ENCODE measurements around the gene NMNAT3.

NMNAT3 gene

DNA sequence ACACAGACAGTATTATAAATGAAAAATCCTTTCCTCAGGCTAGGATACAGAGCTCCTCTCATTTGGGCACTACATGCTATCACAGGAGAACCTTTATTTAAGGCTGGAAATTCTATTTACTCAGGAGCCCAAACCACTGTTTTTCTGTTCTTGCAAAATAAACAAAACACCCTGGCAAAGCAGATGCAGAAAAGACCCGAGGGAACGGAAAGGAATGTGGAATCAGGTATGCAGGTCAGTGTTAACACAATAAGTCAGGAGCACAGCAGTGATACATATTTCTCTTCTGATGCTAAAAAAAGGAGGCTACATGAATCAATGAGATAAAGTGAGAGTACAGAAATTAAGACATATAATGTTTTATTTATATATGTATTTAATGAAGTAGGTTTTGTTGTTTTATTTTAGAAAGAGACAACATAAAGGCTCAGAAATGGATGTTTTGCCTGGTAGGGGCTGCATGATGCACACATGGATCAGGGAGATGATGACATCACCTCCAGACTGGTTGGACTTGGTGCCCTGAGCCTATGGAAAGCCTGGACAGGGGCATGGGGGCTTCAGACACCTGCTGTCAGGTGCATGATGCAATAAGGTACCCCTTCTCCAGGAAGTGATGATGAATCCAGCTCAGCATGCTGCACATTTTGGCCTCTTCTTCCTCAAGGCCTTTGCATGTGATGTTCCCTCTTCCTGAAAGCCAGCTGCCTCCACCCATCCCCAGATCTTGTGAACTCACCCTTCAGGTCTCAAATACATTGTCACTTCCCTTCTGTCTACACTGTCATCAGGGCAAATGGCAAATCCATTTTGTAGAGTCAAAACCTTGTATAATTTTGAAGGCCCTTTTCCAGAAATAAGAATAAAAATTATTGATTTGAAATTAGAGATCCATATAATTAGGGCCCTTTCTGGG is 119.2 kb downstream of the NMNAT3 start:
- TF ChIP-seq BACH2 (CRISPR knock-in tag; IDR thresholded peaks at IDR 0.05; ENCODE audit: borderline replicate concordance) (no peak), SNAI2 (CRISPR knock-in tag; IDR thresholded peaks at IDR 0.05) (no peak), ISL1 (CRISPR knock-in tag; IDR thresholded peaks at IDR 0.05) (no peak), OSR1 (CRISPR knock-in tag; IDR thresholded peaks at IDR 0.05) (no peak), PPARA (CRISPR knock-in tag; IDR thresholded peaks at IDR 0.05; ENCODE audit: borderline replicate concordance) (no peak), TCF4 (CRISPR knock-in tag; IDR thresholded peaks at IDR 0.05; ENCODE audit: borderline replicate concordance) (no peak), ZNF565 (CRISPR knock-in tag; conservative IDR thresholded peaks at IDR 0.05; ENCODE audit: low read depth) (no peak), ZNF8 (CRISPR knock-in tag; IDR thresholded peaks at IDR 0.05) (no peak), ZC3H10 (CRISPR knock-in tag; IDR thresholded peaks at IDR 0.05) (no peak), ZFP30 (CRISPR knock-in tag; IDR thresholded peaks at IDR 0.05) (no peak), ESRRG (CRISPR knock-in tag; IDR thresholded peaks at IDR 0.05) (no peak), ZFP3 (CRISPR knock-in tag; IDR thresholded peaks at IDR 0.05) (no peak), TOX (CRISPR knock-in tag; IDR thresholded peaks at IDR 0.05; ENCODE audit: borderline replicate concordance) (no peak), CSDC2 (CRISPR knock-in tag; IDR thresholded peaks at IDR 0.05) (no peak), RARB (CRISPR knock-in tag; IDR thresholded peaks at IDR 0.05) (no peak)
- TF ChIP-seq, protein P1, sequence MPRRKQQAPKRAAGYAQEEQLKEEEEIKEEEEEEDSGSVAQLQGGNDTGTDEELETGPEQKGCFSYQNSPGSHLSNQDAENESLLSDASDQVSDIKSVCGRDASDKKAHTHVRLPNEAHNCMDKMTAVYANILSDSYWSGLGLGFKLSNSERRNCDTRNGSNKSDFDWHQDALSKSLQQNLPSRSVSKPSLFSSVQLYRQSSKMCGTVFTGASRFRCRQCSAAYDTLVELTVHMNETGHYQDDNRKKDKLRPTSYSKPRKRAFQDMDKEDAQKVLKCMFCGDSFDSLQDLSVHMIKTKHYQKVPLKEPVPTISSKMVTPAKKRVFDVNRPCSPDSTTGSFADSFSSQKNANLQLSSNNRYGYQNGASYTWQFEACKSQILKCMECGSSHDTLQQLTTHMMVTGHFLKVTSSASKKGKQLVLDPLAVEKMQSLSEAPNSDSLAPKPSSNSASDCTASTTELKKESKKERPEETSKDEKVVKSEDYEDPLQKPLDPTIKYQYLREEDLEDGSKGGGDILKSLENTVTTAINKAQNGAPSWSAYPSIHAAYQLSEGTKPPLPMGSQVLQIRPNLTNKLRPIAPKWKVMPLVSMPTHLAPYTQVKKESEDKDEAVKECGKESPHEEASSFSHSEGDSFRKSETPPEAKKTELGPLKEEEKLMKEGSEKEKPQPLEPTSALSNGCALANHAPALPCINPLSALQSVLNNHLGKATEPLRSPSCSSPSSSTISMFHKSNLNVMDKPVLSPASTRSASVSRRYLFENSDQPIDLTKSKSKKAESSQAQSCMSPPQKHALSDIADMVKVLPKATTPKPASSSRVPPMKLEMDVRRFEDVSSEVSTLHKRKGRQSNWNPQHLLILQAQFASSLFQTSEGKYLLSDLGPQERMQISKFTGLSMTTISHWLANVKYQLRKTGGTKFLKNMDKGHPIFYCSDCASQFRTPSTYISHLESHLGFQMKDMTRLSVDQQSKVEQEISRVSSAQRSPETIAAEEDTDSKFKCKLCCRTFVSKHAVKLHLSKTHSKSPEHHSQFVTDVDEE (CRISPR knock-in tag; IDR thresholded peaks at IDR 0.05), result no peak
- TF ChIP-seq, protein P2, sequence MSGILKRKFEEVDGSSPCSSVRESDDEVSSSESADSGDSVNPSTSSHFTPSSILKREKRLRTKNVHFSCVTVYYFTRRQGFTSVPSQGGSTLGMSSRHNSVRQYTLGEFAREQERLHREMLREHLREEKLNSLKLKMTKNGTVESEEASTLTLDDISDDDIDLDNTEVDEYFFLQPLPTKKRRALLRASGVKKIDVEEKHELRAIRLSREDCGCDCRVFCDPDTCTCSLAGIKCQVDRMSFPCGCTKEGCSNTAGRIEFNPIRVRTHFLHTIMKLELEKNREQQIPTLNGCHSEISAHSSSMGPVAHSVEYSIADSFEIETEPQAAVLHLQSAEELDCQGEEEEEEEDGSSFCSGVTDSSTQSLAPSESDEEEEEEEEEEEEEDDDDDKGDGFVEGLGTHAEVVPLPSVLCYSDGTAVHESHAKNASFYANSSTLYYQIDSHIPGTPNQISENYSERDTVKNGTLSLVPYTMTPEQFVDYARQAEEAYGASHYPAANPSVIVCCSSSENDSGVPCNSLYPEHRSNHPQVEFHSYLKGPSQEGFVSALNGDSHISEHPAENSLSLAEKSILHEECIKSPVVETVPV (CRISPR knock-in tag; IDR thresholded peaks at IDR 0.05), result no peak
- TF ChIP-seq, protein P3, sequence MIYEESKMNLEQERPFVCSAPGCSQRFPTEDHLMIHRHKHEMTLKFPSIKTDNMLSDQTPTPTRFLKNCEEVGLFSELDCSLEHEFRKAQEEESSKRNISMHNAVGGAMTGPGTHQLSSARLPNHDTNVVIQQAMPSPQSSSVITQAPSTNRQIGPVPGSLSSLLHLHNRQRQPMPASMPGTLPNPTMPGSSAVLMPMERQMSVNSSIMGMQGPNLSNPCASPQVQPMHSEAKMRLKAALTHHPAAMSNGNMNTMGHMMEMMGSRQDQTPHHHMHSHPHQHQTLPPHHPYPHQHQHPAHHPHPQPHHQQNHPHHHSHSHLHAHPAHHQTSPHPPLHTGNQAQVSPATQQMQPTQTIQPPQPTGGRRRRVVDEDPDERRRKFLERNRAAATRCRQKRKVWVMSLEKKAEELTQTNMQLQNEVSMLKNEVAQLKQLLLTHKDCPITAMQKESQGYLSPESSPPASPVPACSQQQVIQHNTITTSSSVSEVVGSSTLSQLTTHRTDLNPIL (CRISPR knock-in tag; IDR thresholded peaks at IDR 0.05; ENCODE audit: low read depth), result no peak
- TF ChIP-seq, protein P4, sequence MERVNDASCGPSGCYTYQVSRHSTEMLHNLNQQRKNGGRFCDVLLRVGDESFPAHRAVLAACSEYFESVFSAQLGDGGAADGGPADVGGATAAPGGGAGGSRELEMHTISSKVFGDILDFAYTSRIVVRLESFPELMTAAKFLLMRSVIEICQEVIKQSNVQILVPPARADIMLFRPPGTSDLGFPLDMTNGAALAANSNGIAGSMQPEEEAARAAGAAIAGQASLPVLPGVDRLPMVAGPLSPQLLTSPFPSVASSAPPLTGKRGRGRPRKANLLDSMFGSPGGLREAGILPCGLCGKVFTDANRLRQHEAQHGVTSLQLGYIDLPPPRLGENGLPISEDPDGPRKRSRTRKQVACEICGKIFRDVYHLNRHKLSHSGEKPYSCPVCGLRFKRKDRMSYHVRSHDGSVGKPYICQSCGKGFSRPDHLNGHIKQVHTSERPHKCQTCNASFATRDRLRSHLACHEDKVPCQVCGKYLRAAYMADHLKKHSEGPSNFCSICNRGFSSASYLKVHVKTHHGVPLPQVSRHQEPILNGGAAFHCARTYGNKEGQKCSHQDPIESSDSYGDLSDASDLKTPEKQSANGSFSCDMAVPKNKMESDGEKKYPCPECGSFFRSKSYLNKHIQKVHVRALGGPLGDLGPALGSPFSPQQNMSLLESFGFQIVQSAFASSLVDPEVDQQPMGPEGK (CRISPR knock-in tag; IDR thresholded peaks at IDR 0.05; ENCODE audit: borderline replicate concordance), result no peak
- TF ChIP-seq, protein P5, sequence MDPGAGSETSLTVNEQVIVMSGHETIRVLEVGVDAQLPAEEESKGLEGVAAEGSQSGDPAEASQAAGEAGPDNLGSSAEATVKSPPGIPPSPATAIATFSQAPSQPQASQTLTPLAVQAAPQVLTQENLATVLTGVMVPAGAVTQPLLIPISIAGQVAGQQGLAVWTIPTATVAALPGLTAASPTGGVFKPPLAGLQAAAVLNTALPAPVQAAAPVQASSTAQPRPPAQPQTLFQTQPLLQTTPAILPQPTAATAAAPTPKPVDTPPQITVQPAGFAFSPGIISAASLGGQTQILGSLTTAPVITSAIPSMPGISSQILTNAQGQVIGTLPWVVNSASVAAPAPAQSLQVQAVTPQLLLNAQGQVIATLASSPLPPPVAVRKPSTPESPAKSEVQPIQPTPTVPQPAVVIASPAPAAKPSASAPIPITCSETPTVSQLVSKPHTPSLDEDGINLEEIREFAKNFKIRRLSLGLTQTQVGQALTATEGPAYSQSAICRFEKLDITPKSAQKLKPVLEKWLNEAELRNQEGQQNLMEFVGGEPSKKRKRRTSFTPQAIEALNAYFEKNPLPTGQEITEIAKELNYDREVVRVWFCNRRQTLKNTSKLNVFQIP (CRISPR knock-in tag; IDR thresholded peaks at IDR 0.05; ENCODE audit: borderline replicate concordance, low read depth), result no peak
- ATAC-seq, result no peak

DNA sequence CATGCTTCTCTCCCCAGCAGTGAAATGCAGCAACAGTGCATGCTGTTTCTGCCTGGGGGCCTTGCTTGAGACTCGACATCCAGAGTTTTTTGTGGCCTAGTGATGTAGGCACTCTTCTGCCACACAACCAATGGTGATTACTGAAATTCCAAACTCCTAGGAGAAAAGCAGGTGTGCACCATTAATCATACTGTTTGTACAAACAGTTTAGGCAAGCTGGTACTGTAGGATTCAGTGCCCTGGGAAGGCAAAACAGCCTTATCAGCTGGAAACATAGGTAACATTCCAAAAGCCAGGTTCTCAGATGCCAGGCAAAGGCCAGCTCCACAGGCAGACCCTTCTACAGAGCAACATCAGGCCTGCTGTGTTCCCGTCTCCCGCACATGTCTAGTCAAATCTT is 120.7 kb downstream of the NMNAT3 start:
- ATAC-seq, result no peak
- TF ChIP-seq, protein P5 (CRISPR knock-in tag; IDR thresholded peaks at IDR 0.05; ENCODE audit: borderline replicate concordance, low read depth), result no peak
- TF ChIP-seq ZNF565 (CRISPR knock-in tag; conservative IDR thresholded peaks at IDR 0.05; ENCODE audit: low read depth), result no peak
- TF ChIP-seq RARB (CRISPR knock-in tag; IDR thresholded peaks at IDR 0.05), result no peak
- no peak for TF ChIP-seq ESRRG (CRISPR knock-in tag; IDR thresholded peaks at IDR 0.05)
- no peak for TF ChIP-seq ZNF8 (CRISPR knock-in tag; IDR thresholded peaks at IDR 0.05)
- no peak for TF ChIP-seq PPARA (CRISPR knock-in tag; IDR thresholded peaks at IDR 0.05; ENCODE audit: borderline replicate concordance)
- TF ChIP-seq, protein P4 (CRISPR knock-in tag; IDR thresholded peaks at IDR 0.05; ENCODE audit: borderline replicate concordance), result no peak
- TF ChIP-seq TOX (CRISPR knock-in tag; IDR thresholded peaks at IDR 0.05; ENCODE audit: borderline replicate concordance), result no peak
- TF ChIP-seq ARNTL (CRISPR knock-in tag; IDR thresholded peaks at IDR 0.05; ENCODE audit: borderline replicate concordance, low read depth), result no peak
- TF ChIP-seq, protein P2 (CRISPR knock-in tag; IDR thresholded peaks at IDR 0.05), result no peak
- TF ChIP-seq ZC3H10 (CRISPR knock-in tag; IDR thresholded peaks at IDR 0.05), result no peak
- no peak for TF ChIP-seq OSR1 (CRISPR knock-in tag; IDR thresholded peaks at IDR 0.05)
- no peak for TF ChIP-seq ZFP30 (CRISPR knock-in tag; IDR thresholded peaks at IDR 0.05)
- no peak for TF ChIP-seq ISL1 (CRISPR knock-in tag; IDR thresholded peaks at IDR 0.05)
- TF ChIP-seq ZNF70 (CRISPR knock-in tag; IDR thresholded peaks at IDR 0.05), result no peak
- no peak for TF ChIP-seq TCF4 (CRISPR knock-in tag; IDR thresholded peaks at IDR 0.05; ENCODE audit: borderline replicate concordance)
- TF ChIP-seq SNAI2 (CRISPR knock-in tag; IDR thresholded peaks at IDR 0.05), result no peak

Data from SK-N-SH treated with all-trans-retinoic acid at 6 μM for 48 hours (cell line).